Measurements from ENCODE around the gene PCDHGA11.
"Not testable (repeated sequence)": the region's sequence is repeated elsewhere in the genome, so short reads cannot be mapped to it uniquely, and the experiment has no call there.

The PCDHGA11 gene

GRCh38 chr5:141412854-141413539 is 7.9 kb upstream of the PCDHGA11 start, which contains the start of gene PCDHGA10:
TSS of gene PCDHGA10 (plus strand) at chr5:141412987. CDS start at chr5:141413176, 189 bp downstream.
- intact Hi-C loops (cut with micrococcal nuclease), result loop anchor here (10.0 kb wide), 1 partner anchor 88 kb away; the partner anchor contains the start of gene TAF7
- Mint-ChIP-seq H3K27me3 (peaks cover 81% of the 10 kb centered on the region), H3K9me3 (peaks cover 25% of the 10 kb centered on the region), H3K4me3 (peak within 1 kb of the TSS; percentile 66), H3K36me3 (ENCODE audit: low read depth) (peaks cover 4% of the 10 kb centered on the region), H3K27ac (no peak within 1 kb of the TSS), H3K4me1 (ENCODE audit: low read depth) (peaks cover 26% of the 10 kb centered on the region)

GRCh38 chr5:141413540-141414069 is 7.2 kb upstream of the PCDHGA11 start:
- H3K27me3 Mint-ChIP-seq, result peaks cover 81% of the 10 kb centered on the region
- peaks cover 26% of the 10 kb centered on the region for H3K4me1 Mint-ChIP-seq (ENCODE audit: low read depth)
- peaks cover 25% of the 10 kb centered on the region for H3K9me3 Mint-ChIP-seq
- peak overlapping the region; percentile 66 for H3K4me3 Mint-ChIP-seq
- peaks cover 4% of the 10 kb centered on the region for H3K36me3 Mint-ChIP-seq (ENCODE audit: low read depth)
- H3K27ac Mint-ChIP-seq, result no peak overlapping the region
- intact Hi-C loops (cut with micrococcal nuclease), result loop anchor here (10.0 kb wide), 1 partner anchor 89 kb away; the partner anchor contains the start of gene TAF7

- Mint-ChIP-seq H3K4me1 (ENCODE audit: low read depth) (peaks cover 30% of the 10 kb centered on the region), H3K27me3 (peaks cover 81% of the 10 kb centered on the region), H3K9me3 (peaks cover 22% of the 10 kb centered on the region)
- H3K36me3 Mint-ChIP-seq (ENCODE audit: low read depth); H3K4me3 Mint-ChIP-seq; H3K27ac Mint-ChIP-seq: not testable (repeated sequence)
- intact Hi-C loops (cut with micrococcal nuclease), result loop anchor here (10.0 kb wide), 1 partner anchor 90 kb away; the partner anchor contains the start of gene TAF7
These were observed 6.1 kb upstream of the PCDHGA11 start for GRCh38 chr5:141414548-141415274.

GRCh38 chr5:141415275-141415618 is 5.6 kb upstream of the PCDHGA11 start:
- H3K27me3 Mint-ChIP-seq, result peaks cover 79% of the 10 kb centered on the region
- H3K27ac Mint-ChIP-seq; H3K4me3 Mint-ChIP-seq; H3K36me3 Mint-ChIP-seq (ENCODE audit: low read depth): not testable (repeated sequence)
- H3K9me3 Mint-ChIP-seq, result peaks cover 17% of the 10 kb centered on the region
- peaks cover 30% of the 10 kb centered on the region for H3K4me1 Mint-ChIP-seq (ENCODE audit: low read depth)
- intact Hi-C loops (cut with micrococcal nuclease), result loop anchor here (10.0 kb wide), 1 partner anchor 90 kb away; the partner anchor contains the start of gene TAF7

GRCh38 chr5:141417494-141418172 is 3.2 kb upstream of the PCDHGA11 start, which contains the start of gene PCDHGB7:
TSS of gene PCDHGB7 (plus strand) at chr5:141417677. CDS start at chr5:141417860, 183 bp downstream.
- Mint-ChIP-seq H3K27me3 (peaks cover 82% of the 10 kb centered on the region), H3K9me3 (peaks cover 14% of the 10 kb centered on the region)
- H3K27ac Mint-ChIP-seq, result not testable (repeated sequence)

GRCh38 chr5:141419074-141419880 is 1.6 kb upstream of the PCDHGA11 start:
- Mint-ChIP-seq H3K4me1 (ENCODE audit: low read depth) (peaks cover 27% of the 10 kb centered on the region), H3K9me3 (peaks cover 14% of the 10 kb centered on the region), H3K27me3 (peaks cover 81% of the 10 kb centered on the region), H3K36me3 (ENCODE audit: low read depth) (peaks cover 4% of the 10 kb centered on the region), H3K4me3 (no peak overlapping the region), H3K27ac (no peak overlapping the region)
- intact Hi-C loops (cut with micrococcal nuclease), result loop anchor here (10.0 kb wide), 1 partner anchor 94 kb away; the partner anchor contains the start of gene TAF7

More at GRCh38 chr5:141417494-141418172, 3.2 kb upstream of the PCDHGA11 start, which contains the start of gene PCDHGB7:
- Mint-ChIP-seq H3K4me1 (ENCODE audit: low read depth) (peaks cover 39% of the 10 kb centered on the region), H3K4me3 (peak within 1 kb of the TSS; percentile 82)
- not testable (repeated sequence) for H3K36me3 Mint-ChIP-seq (ENCODE audit: low read depth)
- intact Hi-C loops (cut with micrococcal nuclease), result loop anchor here (2.0 to 10.0 kb wide), 2 partner anchors 93 to 147 kb away; partner anchors contain the start of gene TAF7

GRCh38 chr5:141421489-141421855 is 621 bp downstream of the PCDHGA11 start:
- H3K4me3 Mint-ChIP-seq, result peak overlapping the region; percentile 78
- peaks cover 4% of the 10 kb centered on the region for H3K36me3 Mint-ChIP-seq (ENCODE audit: low read depth)
- H3K4me1 Mint-ChIP-seq (ENCODE audit: low read depth), result peaks cover 23% of the 10 kb centered on the region
- no peak overlapping the region for H3K27ac Mint-ChIP-seq
- intact Hi-C loops (cut with micrococcal nuclease), result loop anchor here (2.0 kb wide), 1 partner anchor 103 kb away; no protein-coding TSS in a partner anchor
- H3K9me3 Mint-ChIP-seq, result peaks cover 14% of the 10 kb centered on the region
- peaks cover 81% of the 10 kb centered on the region for H3K27me3 Mint-ChIP-seq

- Mint-ChIP-seq H3K4me1 (ENCODE audit: low read depth) (peaks cover 20% of the 10 kb centered on the region), H3K27me3 (peaks cover 88% of the 10 kb centered on the region), H3K36me3 (ENCODE audit: low read depth) (peaks cover 1% of the 10 kb centered on the region), H3K4me3 (no peak overlapping the region), H3K27ac (no peak overlapping the region), H3K9me3 (peaks cover 14% of the 10 kb centered on the region)
- intact Hi-C loops (cut with micrococcal nuclease), result no loop called here
These were observed 2.0 kb downstream of the PCDHGA11 start for GRCh38 chr5:141422742-141423291.

GRCh38 chr5:141427783-141428426 is 7.1 kb downstream of the PCDHGA11 start:
- no peak overlapping the region for H3K4me3 Mint-ChIP-seq
- peaks cover 15% of the 10 kb centered on the region for H3K4me1 Mint-ChIP-seq (ENCODE audit: low read depth)
- peaks cover 83% of the 10 kb centered on the region for H3K27me3 Mint-ChIP-seq
- intact Hi-C loops (cut with micrococcal nuclease), result no loop called here
- no peak overlapping the region for H3K27ac Mint-ChIP-seq
- H3K36me3 Mint-ChIP-seq (ENCODE audit: low read depth), result peaks cover 4% of the 10 kb centered on the region
- H3K9me3 Mint-ChIP-seq, result peaks cover 27% of the 10 kb centered on the region

GRCh38 chr5:141430332-141431113 is 9.7 kb downstream of the PCDHGA11 start, which contains the start of gene PCDHGA12:
TSS of gene PCDHGA12 (plus strand) at chr5:141430507. CDS start at chr5:141430760, 253 bp downstream.
- peaks cover 75% of the 10 kb centered on the region for H3K27me3 Mint-ChIP-seq
- peaks cover 31% of the 10 kb centered on the region for H3K9me3 Mint-ChIP-seq
- H3K4me1 Mint-ChIP-seq (ENCODE audit: low read depth), result peaks cover 15% of the 10 kb centered on the region
- H3K4me3 Mint-ChIP-seq, result peak within 1 kb of the TSS; percentile 69
- H3K36me3 Mint-ChIP-seq (ENCODE audit: low read depth), result peaks cover 4% of the 10 kb centered on the region
- no peak within 1 kb of the TSS for H3K27ac Mint-ChIP-seq
- intact Hi-C loops (cut with micrococcal nuclease), result no loop called here

- Mint-ChIP-seq H3K4me1 (ENCODE audit: low read depth) (peaks cover 15% of the 10 kb centered on the region), H3K9me3 (peaks cover 31% of the 10 kb centered on the region), H3K27me3 (peaks cover 70% of the 10 kb centered on the region), H3K4me3 (peak overlapping the region; percentile 69), H3K36me3 (ENCODE audit: low read depth) (peaks cover 4% of the 10 kb centered on the region), H3K27ac (no peak overlapping the region)
- intact Hi-C loops (cut with micrococcal nuclease), result no loop called here
These were observed 10.4 kb downstream of the PCDHGA11 start for GRCh38 chr5:141431286-141431685.
